GM18526 (cell line): ENCODE measurements around the gene GJA5.

ENCODE experiments used
- POLR2A ChIP-seq: IDR thresholded peaks from 3 replicates; pipeline ENCODE4 v1.6.1; 2011; ENCODE audit not compliant: insufficient read length; ENCODE audit errors: extremely low read depth

GJA5 gene

DNA sequence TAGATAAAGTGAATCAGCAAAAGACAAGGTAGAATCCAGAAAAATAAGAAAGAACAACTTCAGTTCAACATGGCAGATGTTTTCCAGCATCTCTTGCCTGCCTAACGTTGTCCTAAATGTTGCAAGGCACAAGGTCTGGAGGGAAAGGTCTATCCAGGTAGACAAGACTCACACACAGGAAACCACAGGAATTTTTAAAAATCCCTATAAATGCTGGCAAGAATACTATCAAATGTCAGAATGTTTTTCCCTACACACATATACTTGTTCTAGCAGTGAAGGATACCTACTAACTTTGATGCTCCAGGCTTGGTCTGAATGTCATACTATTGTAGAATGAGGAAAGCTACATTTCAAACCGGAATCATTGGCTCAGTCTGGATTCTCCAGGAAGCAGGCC is 10.6 kb downstream of the GJA5 start:
- no peak for TF ChIP-seq POLR2A

DNA sequence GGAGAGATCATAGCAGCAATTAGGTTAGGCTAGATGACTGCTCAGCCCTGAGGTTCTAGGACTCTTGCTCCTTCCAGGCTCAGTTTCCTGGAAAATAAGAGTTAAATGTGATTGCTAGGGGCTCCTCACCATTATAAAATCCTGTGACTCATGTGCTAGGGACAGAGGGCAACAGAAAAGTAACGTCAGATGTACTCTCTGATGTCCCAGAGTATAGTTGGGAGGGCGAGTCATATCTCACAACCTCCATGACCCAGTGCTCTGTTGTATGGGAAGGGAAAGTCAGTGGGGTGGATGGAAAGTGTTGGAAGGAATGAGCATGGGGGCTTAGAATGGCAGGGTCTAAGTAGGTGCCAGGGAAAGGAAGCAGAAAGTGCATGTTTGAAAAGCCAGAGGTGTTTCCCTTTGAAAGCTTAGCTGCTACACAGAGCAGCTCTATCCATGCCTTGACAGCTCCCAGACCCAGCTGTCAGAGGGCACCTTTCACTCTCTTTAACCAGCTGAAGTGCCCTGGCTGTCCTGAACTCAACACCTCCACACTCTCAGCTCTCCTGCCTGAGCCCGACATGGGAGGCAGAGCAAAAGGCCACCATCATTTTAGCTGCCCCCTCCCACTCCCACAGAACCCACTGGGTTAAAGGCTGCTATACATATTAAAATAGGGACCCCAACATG is 11.6 kb downstream of the GJA5 start:
- no peak for TF ChIP-seq POLR2A

DNA sequence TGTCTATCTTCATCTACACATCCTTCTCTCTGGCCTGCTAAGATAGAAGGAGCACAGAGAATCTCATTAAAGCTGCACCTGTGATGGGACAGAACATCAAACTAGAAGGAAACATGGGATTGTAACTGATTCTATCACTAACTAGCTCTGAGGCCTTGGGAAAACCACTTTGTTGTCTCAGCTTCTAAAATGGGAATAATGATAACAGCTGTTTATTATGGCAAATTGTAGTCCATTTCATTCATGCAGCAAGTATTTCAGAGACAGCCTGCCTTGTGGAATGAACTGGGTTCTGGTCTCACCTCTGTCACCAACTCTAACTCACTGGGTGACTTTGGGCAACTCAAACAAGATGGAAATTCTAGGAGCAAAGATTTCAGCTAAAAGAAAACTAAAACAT is 12.4 kb downstream of the GJA5 start:
- TF ChIP-seq POLR2A = no peak

DNA sequence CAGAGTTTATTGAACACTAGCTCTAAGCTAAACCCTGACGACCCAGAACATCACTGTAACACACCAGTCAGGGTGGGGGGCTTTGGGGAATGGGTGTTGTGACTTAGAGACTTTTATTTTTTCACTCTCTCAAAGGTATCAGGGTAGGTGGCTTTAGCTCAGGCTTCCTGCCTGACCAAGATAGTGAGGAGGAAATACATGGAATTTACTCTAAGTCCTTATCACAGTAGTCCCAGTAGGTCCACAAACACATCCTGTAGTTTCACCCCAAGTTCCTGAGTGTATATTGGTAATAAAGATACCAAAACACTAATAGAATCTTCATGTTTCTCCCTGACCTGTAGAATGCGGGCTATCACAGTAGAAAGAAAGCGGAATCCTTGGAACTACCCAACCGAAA is 15.1 kb downstream of the GJA5 start:
- no peak for TF ChIP-seq POLR2A

DNA sequence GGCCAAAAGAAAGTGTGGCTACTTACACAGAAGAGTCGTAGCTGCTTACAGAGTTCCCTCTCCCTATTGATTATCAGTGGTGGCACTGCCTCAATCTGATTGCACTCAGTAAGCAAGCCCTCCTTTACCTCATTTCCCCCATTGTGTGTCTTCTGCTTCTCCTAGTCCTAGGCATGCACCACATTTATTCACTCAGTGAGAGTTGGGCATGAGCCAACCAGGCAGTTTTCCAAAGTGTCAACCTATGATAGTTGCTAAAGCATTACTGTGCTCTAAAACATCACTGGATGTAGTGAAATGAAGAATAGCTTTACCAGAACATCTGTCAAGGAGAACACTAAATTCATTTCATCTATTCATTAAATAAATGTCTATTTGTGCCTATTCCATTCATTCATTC is 19.3 kb downstream of the GJA5 start:
- no peak for TF ChIP-seq POLR2A

DNA sequence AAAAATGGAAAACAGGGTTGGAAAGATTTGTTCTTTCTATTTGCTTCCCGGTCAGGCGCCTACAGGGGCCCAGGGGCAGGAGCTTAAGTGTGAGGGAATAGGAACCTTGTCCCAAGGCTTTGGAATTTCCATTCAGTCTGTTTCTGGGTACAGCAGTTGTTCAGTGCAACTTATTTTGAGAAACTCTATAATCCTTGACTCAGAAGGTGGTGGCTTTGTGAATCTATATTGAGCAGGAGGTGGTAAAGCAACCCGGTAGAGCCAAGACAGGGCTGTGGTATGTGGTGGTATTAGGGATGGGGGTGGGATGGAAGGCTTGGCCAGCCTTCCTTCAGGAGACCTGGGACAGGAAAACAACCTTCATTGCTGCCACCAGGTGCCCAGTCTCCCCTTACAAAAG is 20.0 kb downstream of the GJA5 start:
- no peak for TF ChIP-seq POLR2A

DNA sequence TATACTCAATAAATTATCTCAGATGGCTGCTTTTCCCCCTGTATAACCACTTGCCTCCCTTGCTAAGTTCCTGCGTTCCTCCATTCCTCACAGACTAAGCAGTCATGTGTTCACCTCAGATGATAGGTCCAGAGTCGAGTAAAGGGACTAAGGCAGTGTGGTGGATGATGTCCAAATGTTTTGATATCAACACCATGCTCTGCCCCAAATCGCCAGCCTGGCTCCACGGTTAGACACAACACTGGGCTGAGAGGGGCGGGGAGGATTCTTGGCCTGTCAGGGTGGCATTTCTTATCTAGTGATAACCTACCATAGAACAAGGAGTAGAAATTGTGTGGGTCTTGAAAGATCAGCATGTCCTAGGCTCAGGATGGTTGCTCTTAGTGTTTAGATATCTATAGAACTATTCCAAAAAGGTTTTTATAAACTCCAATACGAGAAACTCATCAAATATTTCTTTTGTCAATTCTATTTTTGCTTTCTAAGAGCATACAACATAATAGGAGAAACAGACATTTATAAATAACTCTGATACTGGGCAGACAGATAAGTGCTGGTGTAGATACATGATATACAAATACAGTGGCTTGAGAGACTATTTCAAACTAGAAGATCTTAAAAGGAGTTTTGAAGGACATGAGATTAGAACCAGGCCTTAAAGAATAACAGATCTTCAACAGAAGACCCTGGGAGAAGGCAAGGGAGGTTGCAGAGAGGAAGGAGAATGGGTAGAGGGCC is 21.5 kb downstream of the GJA5 start:
- no peak for TF ChIP-seq POLR2A

DNA sequence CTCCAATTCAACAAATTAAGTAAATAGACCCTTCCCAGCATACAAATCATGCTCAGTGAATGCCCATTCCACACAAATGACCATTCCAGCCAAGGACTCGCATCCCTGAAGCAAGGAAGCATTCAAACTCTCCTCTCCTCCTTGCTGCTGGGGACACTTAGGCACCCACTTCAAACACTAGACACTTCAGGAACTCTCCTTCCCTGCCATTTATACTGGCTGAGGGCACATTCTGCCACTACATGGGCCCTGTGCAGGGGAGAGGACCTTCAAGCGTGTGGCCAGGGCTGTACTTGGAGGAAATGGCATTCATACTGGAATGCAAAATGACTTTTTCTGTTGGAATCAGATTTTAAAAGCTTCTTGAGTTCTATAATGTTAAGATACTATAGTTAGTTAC is 22.3 kb downstream of the GJA5 start:
- no peak for TF ChIP-seq POLR2A

DNA sequence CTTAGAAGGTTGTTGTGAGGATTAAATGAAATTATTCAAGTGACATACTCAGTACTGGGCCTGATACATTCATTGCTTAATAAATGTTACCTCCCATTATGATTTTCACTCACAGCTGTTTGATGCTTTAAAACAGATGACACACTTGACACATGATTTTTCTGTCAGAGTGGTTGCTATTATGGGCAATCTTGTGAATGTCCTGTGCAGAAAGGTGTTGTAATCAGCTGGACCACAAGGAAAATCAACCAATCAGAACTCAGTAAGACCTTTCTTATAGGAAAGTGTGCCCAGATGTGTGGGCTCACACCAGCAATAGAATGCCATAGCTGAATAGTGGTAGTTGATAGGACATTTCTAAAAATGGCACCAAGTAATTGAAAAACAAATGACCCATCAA is 23.5 kb downstream of the GJA5 start:
- TF ChIP-seq POLR2A = no peak

DNA sequence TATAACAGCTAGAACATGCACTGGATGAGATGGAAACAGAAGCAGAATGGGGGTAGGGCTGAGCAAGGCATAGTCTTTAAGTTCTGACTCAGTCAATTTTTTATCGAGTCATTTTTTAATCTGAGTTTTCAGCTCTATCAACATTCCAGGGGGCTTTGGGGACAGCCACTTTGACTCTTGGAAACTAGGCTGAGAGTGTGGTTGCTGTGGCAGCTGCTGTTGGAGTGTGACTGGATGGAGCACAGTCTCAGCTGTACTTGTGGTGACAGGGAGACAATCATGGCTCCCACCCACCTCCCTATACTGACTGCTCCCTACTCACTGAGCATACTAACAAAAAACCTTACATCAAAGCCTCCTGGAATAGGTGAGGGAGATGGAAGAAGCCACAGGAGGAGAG is 25.0 kb downstream of the GJA5 start:
- TF ChIP-seq POLR2A = no peak

DNA sequence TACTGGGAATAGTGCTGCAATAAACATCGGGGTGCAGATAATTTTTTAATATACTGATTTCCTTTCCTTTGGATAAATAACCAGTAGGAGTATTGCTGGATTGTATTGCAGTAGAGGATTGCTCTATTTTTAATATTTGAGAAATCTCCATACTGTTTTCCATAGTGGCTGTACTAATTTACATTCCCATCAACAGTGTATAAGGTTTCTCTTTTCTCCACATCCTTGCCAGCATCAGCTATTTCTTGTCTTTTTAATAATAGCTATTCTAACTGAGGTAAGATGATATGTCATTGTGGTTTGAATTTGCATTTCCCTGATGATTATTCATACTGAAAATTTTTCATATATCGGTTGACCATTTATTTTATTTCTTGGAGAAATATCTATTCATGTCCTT is 31.1 kb downstream of the GJA5 start:
- TF ChIP-seq POLR2A = no peak

DNA sequence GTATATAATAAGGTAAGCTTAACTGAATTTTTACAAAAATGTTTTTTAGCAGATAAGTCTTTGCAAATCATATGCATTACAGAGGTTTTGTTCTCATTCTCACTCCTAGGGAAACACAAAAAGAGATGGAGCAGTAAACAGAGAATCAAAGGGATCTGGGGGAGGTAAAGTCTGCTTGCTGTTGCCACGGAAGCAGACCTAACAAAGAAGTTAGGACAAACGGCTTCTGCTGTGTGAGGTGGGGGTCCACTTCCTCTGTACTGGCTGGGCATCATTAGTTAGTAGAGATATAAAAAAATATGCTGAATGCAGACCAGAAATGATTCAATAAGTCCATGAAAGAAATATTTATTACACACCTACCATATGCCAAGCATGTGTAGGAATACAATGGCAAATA is 34.2 kb downstream of the GJA5 start:
- no peak for TF ChIP-seq POLR2A

DNA sequence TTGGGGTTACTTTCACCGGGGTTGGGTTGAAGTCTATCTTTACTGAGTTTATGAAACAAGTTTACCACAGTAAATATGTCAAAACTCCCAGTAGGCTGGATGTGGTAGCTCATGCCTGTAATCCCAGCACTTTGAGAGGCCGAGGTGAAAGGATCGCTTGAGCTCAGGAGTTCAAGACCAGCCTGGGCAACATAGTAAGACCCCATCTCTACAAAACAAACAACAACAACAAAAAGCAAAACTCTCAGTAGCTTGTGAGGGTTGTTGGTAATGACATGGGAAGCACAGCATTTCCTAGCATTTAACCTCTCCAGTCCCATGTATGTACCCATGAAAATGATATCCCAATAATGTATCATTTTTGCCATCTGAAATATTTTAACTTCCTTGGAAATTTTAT is 34.7 kb downstream of the GJA5 start:
- TF ChIP-seq POLR2A = no peak

DNA sequence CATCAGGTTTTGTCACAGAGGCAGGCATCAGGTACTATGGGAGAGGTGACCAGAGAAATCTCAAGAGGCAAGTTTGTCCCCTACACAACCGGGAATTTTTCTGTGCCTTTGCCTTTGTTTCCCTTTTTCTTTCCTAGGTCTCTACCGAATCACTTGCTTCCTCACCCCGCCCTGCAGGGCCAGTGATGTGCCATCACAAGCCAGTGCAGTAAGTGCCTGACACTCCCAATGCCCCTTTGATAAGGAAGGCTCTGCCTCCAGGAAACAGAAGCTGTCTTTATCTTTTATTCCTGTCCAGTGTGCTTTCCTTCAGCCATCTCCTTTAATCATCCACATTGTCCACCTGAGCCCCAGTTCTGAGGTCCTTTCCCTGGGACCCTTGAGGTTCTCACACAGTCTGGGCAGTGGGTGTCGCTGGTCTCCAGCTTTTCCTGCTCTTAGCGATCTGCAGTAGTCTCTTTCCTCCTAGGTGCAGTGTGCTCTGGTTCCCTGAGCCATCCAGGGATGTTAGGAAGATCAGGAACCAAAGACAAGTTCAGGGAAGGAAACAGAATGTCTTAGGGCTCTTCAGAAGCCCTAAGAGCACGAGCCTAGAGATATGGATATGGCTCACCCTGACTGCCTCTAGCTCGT is 36.6 kb downstream of the GJA5 start:
- no peak for TF ChIP-seq POLR2A

DNA sequence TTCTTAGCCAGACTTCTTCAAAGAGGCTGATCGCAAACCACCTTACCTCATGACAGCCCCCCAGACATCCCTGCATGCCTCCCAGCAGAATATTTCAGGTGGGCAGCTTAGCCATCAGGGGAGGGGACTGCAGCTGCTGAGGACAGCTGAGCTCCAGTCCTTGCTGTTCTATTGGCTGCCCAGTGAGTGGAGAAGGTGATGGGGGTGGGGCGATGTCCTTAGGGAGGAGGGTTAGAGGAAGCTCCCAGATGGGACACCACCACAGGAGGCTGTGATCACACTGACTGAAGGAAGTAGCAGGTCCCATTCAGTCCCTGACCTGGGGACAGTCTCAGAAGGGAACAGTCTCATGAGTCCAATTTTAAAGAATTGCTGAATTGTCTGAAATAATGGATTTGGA is 38.3 kb downstream of the GJA5 start:
- no peak for TF ChIP-seq POLR2A

DNA sequence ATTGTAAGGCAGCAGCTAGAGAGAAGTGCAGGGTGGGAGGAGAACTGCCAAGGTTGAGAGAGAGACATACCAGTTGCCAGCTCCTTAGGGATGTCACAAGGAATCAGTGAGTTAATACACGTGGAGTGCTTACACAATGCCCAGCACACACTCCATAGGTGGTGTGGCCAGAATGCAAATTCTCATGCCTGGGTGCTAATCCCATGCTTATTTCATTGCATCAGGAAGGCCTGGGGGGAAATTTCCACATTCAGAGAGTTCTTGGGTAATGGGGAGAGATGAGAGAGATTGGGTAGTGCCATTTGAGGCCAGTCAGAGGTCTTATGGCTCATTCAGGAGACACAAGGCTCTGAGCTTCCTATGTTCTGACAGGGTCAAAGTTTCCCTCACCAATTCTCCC is 38.7 kb downstream of the GJA5 start:
- no peak for TF ChIP-seq POLR2A
